GM19463 (cell line): ENCODE measurements around the gene PKM.
A peak's percentile ranks its signal among the peaks of the same experiment; 100 is the strongest.

ENCODE experiments used
- ATAC-seq: cut with Tn5 transposase; IDR thresholded peaks from one replicate; pipeline ENCODE4 v1.9.1; 2021; ENCODE audit warnings: mild to moderate bottlenecking, moderate library complexity; ENCODE audit not compliant: unreplicated experiment

Gene PKM

GRCh38 chr15:72202302-72202701 is 28.7 kb downstream of the PKM start:
- ATAC-seq, result no peak

DNA sequence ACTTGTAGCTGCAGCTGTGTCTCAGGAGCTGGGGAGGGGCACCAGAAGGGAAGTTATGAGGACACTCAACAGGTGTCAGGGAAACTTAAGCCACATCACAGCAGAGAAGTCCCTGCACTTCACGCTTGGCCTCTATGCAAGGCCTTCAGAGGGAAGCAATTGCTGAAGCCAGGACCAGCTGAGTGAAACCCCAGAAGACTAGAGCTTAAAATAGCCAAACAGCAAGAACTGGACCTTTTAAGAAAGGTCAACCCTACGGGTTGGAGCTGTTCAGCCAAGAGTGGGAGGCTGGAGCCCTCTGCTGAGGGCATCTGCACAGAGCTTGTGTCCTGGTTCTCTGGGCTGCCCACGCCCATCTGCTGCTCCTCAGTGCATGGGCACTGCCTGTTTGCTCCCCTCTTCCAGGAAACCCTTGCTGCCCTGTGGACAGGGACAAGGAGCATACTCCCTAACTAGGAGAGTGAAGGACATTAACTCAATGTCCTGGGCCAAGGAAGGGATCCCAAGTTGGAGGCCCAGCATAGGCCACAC is 29.5 kb downstream of the PKM start:
- no peak for ATAC-seq

- ATAC-seq, result no peak
Measured at GRCh38 chr15:72200395-72201237, 30.4 kb downstream of the PKM start.

DNA sequence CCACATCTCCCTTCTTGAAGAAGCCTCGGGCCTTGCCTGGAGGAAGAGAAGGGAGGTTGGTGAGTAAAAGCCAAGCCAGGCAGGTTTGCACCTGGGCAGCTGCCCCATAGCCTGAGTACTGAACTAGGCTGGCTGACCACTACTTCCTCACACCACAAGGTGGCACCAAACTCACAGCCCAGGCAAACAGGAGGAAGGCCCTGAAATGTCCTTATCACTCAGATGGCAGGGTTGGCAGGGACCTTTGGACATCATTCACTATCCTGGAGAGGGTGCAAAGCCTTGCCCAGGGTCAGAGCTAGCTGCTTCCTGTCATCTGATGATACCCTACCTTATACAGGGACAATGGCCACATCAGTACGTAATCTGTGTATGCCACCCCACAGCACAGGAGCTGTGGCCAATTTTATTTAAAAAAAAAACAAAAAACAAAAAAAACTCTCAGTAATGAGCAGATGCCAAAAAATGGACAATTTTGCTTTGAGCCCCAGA is 31.2 kb downstream of the PKM start:
- no peak for ATAC-seq

DNA sequence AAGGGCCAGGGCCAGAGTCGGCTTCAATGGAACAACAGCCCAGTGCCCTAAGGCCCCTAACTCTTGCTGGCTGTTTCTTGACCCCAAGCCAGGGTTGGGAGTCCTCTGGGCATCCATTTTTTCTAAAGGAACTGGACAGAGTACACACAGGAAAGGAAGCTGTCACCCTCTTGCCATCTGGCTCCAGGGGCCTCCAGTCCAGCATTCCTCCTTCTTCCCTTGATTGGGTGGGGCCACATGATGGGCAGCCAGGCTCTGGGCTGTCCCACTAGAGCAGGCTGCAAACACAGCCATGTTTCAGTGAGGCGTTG is 31.8 kb downstream of the PKM start:
- no peak for ATAC-seq

GRCh38 chr15:72198356-72199204 is 32.4 kb downstream of the PKM start:
- ATAC-seq, result no peak

DNA sequence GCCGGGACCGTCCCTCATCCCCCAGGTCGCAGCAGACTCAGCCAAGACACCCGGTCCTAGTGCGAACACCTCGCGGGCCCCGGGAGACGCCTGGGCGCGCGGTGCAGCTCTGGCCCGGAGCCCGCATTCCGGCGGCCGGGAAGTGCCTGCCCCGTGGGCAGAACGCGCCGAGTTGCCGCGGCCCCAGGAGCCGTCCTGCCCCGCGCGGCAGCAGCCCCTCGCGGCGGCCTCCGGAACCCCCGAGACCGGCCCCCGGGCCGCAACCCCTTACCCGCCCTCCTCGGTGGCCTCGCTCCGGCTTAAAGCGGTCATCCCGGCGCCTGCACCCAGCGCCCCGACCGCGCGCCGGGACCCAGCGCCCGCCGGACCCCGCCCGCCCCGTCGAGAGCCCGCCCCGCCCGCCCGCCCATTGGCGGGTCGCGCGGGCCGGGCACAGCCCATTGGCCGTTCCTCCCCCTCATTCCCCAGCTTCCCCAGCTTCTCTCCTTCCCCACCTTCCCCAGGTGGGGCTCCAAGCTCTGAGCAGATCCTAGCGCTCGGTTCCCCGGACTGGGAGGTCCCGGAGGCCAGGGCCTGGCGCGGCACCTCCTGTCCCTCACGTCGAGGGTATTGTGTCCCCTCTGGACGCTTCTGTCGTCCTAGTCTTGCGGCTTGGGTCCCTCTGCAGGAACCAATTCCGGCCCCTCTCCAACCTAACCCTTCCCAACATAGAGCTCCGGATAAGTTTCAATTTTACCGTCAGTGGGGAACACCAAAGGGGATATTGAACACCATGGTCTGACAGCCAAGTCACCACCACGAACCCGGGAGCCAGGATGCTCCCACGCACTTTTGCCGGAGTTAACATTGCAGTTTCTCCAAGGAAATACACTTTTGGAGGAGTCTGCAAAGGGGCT is 33.3 kb downstream of the PKM start, which contains the start of gene GRAMD2A:
Gene GRAMD2A, minus strand, starts transcription at position 328 of the 896 bp plus-strand sequence.
- ATAC-seq, result peak; percentile 40

- ATAC-seq, result no peak
Measured at GRCh38 chr15:72197041-72197459, 33.9 kb downstream of the PKM start.

DNA sequence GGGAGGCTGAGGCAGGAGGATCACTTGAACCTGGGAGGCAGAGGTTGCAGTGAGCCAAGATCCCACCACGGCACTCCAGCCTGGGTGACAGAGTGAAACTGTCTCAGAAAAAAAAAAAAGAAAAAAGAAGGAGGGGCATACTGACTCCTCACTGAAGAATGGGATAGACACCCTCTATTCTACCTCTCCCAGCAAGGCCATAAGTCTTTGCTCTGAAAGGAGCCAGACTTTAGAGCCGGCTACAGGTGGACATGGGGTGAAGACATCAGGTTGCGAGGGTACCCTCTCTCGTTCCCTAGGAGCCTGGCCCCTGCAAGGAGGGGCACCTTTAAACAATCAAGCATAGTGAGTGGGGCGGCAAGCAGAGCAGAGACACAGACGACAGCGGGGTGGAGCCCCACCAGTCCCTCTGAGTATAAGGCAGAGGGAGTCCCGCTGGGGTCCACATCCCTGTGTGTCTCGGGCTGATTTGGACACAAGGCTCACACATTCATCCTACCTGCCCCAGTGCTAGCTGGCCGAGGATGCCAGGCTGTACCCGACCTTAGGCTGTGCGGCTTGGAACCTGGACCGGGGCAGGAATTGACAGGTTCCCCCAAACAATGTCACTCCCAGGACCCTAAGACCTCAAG is 34.5 kb downstream of the PKM start:
- no peak for ATAC-seq

DNA sequence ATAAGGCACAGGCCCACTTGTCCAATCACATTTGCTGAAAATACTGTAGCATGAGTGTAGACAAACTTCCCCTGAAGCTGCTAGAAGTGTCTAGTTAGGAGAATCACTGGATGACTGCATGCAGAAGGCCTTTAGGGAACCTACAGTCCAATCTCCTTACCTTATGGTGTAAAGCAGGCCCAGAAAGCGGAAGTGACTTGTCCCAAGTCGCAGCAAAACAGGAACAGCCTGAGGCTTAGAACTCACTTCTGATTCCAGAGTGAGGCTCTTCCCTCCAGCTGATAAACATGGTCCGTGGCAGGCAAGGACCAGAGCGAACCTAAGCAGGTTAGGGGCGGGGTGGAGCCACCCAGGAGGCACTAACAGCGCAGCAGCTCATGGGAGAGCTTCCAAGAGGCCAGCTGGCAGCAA is 35.9 kb downstream of the PKM start:
- no peak for ATAC-seq

GRCh38 chr15:72193836-72194396 is 37.1 kb downstream of the PKM start:
- ATAC-seq, result no peak

DNA sequence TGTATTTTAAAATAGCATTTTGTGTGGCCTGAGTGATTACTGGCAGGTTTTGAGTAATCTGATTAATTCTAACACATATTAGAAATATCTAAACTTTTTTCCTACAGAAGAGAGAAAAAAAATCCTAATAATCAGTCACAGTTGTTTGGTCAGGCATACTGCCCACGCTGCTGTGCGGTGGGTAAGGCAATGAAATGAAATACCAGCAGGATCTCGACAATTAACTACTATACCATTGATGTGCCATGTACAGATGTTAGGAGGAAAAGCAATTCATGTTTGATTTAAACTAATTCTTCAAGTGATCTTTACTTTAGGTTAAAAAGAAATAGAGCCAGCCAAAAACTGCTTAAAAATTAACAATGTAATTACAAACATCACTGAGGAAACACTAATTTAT is 38.6 kb downstream of the PKM start:
- ATAC-seq, result no peak

DNA sequence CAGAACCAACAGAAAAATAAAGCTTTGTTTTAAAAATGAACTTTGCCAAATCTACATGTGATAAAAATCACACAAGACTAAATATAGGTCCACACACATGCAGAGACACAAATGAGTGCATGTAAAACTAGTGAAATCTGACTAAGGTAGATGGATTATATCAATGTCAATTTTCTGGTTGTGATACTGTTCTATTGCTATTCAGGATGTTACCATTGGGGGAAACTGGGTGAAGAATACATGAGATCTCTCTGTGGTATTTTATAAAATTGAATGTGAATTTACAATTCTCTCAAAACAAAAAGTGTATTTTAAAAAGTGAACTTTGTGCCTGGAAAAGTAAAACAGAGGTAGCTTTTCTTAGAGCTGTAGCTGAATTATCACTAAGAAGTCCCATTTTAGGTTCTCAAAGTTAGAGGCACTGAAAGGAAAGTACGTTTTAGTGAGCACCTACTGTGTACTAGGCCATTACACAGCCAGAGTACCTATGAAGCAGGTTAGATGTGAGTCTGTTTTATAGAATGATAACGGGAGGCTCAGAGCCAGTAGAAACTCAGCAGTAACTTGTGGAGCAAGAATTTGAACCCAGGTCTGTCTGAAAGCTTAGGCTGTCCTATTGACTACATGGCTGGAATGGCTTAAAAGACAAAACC is 41.6 kb downstream of the PKM start:
- no peak for ATAC-seq

GRCh38 chr15:72184165-72184811 is 46.7 kb downstream of the PKM start:
- no peak for ATAC-seq

GRCh38 chr15:72183781-72184164 is 47.2 kb downstream of the PKM start:
- ATAC-seq, result no peak

GRCh38 chr15:72182673-72183072 is 48.3 kb downstream of the PKM start:
- no peak for ATAC-seq

GRCh38 chr15:72182244-72182643 is 48.7 kb downstream of the PKM start:
- ATAC-seq, result no peak

- ATAC-seq, result no peak
Measured at GRCh38 chr15:72180761-72181324, 50.1 kb downstream of the PKM start.
